Measurements from ENCODE around the gene PPP1R11.
"Not testable (repeated sequence)": the region's sequence is repeated elsewhere in the genome, so short reads cannot be mapped to it uniquely, and the experiment has no call there.

The PPP1R11 gene

GRCh38 chr6:30097902-30098768 is 31.1 kb downstream of the PPP1R11 start:
- no peak for DNase-seq (ENCODE audit: low read depth)

- no peak for DNase-seq (ENCODE audit: low read depth)
Measured at GRCh38 chr6:30100154-30100553, 33.2 kb downstream of the PPP1R11 start.

GRCh38 chr6:30100585-30101443 is 33.8 kb downstream of the PPP1R11 start:
- DNase-seq (ENCODE audit: low read depth) = no peak

GRCh38 chr6:30101444-30102413 is 34.7 kb downstream of the PPP1R11 start:
- peak; percentile 69 for DNase-seq (ENCODE audit: low read depth)

GRCh38 chr6:30102414-30102969 is 35.5 kb downstream of the PPP1R11 start:
- no peak for DNase-seq (ENCODE audit: low read depth)

- peak; percentile 76 for DNase-seq (ENCODE audit: low read depth)
Measured at GRCh38 chr6:30102970-30103871, 36.2 kb downstream of the PPP1R11 start.

- DNase-seq (ENCODE audit: low read depth) = no peak
Measured at GRCh38 chr6:30103872-30104179, 36.8 kb downstream of the PPP1R11 start.

- no peak for DNase-seq (ENCODE audit: low read depth)
Measured at GRCh38 chr6:30104661-30105060, 37.7 kb downstream of the PPP1R11 start.

GRCh38 chr6:30111266-30111856 is 44.4 kb downstream of the PPP1R11 start:
- no peak for DNase-seq (ENCODE audit: low read depth)

GRCh38 chr6:30112402-30112994 is 45.5 kb downstream of the PPP1R11 start:
- DNase-seq (ENCODE audit: low read depth) = no peak

GRCh38 chr6:30113003-30113759 is 46.2 kb downstream of the PPP1R11 start, which contains the start of gene TRIM31:
Gene TRIM31, minus strand, starts transcription at chr6:30113090. Its CDS starts 285 bp downstream, at chr6:30112805.
- DNase-seq (ENCODE audit: low read depth) = no peak

GRCh38 chr6:30113841-30114240 is 46.8 kb downstream of the PPP1R11 start:
- DNase-seq (ENCODE audit: low read depth) = no peak

- DNase-seq (ENCODE audit: low read depth) = no peak
Measured at GRCh38 chr6:30116724-30117123, 49.7 kb downstream of the PPP1R11 start.

- DNase-seq (ENCODE audit: low read depth) = not testable (repeated sequence)
Measured at GRCh38 chr6:30118691-30119090, 51.7 kb downstream of the PPP1R11 start.

Measured in activated T-cell treated with anti-CD3 and anti-CD28 coated beads for 48 hours (primary cell).